Hepatic stellate cell (primary cell): Measurements from ENCODE around the gene DMC1.
"Not testable (repeated sequence)": the region's sequence is repeated elsewhere in the genome, so short reads cannot be mapped to it uniquely, and the experiment has no call there.

Experiments
- DNase-seq: peaks from one replicate; pipeline ENCODE4 v3.0.0; 2011; ENCODE audit warnings: low spot score

The DMC1 gene, protein sequence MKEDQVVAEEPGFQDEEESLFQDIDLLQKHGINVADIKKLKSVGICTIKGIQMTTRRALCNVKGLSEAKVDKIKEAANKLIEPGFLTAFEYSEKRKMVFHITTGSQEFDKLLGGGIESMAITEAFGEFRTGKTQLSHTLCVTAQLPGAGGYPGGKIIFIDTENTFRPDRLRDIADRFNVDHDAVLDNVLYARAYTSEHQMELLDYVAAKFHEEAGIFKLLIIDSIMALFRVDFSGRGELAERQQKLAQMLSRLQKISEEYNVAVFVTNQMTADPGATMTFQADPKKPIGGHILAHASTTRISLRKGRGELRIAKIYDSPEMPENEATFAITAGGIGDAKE

GRCh38 chr22:38569972-38570778, at the start of gene DMC1:
DMC1 (minus strand) TSS chr22:38570183; CDS start chr22:38568256, 1,927 bp downstream.
- peak; percentile 61 for DNase-seq

- no peak for DNase-seq
These were observed 48.7 kb upstream of the DMC1 start for GRCh38 chr22:38618682-38619081.

DNA sequence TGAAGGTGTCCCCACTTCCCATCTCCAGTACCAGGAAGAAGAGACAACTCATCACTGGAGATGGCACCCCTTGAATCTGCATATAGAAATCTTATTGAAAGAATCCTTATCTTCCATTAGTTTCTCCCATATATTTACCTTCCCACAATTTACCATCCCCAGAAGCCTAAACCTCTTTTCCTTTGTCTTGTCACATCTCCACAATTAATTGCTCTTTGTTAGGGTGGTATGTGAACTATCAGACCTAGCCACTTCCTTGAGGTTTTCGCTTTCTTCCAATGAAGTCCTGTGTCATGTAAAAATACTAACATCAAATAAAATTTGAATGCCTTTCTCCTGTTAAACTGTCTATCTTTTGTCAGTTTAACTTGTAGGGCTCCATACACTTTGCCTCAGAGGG, 48.3 kb upstream of the DMC1 start:
- no peak for DNase-seq

- not testable (repeated sequence) for DNase-seq
These were observed 45.1 kb upstream of the DMC1 start for GRCh38 chr22:38615064-38615405.

DNA sequence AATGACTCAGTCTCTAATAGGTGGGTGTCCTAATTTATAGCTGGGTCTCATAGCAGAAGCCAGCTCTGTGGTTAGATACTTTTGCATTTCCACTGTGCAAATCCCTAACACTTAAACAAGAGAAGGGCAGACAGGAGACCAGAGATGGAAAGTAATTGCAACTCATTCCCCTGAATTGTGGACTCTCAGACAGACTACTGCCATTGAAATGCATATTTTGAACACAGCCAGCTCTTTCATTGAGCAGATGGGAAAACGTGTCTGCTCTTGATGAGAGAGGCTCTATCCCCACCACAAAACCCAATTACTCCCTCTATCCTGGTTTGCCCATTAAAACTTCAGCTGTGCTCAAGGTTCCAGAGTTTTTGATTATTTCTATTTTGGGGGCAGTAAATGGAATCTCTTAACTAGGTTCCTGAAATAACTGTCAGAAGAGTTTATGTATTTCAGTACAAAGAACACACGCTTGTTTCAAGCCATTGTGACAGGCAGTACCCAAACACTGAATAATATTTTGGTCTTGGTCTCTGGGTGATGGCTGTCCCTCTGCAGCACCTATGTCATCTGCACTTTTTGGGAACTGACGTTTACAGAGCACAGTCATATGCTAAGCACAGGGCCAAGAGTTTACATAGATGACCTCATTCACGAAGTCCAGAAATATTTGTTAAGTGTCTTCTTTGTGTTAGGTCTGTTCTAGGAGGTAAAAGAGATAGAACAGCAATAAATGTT, 44.5 kb upstream of the DMC1 start:
- no peak for DNase-seq

DNA sequence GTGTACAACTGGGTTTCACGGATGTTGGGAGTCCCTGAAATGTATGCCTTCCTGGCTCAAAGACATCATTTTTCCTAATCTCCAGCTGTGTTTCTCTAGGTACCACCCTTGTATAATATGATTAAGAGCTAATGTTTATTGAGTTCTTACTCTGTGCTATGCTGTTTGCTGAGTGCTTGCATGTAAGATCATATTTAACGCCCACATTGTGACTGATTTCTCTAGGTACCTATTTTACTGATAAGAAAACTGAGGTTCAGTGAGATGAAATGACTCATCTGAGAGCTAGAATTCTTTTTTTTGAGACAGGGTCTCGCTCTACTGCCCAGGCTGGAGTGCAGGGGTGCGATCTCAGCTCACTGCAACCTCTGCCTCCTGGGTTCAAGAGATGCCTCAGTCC, 43.6 kb upstream of the DMC1 start:
- DNase-seq, result no peak

- DNase-seq, result no peak
These were observed 42.4 kb upstream of the DMC1 start for GRCh38 chr22:38612217-38613006.

- no peak for DNase-seq
These were observed 41.6 kb upstream of the DMC1 start for GRCh38 chr22:38611559-38611958.

GRCh38 chr22:38610234-38610633, 40.3 kb upstream of the DMC1 start:
- DNase-seq, result no peak

DNA sequence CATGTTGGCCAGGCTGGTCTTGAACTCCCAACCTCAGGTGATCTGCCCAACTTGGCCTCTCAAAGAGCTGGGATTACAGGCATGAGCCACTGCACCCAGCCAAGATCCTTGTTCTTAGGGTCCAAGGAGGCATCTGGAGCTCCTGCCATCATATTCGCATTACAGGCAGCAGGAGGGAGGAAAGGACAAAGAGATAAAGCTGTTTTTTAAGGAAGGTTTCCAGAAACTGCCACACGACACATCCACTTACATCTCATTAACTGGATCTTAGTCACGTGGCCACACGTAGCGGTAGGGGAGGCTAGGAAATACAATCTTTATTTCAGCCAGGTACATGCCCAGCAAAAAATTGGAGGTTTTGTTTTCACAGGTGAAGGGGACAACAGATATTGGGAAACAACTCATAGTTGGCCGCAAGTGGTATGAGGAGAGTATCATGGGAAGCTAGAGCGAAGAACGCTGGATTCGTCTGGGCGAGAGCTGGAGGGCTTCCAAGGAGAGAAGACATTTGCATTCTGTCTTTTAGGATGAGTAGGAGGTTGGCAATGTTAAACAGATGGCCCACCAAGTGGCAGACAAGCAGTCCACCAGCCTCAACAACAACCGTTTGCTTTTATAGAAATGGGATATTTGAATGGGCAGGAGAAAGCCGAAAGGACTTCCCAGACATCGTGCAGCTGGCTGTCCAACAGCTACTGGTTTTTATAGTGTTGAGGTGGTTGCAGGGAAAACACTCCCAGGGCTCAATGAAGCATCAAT, 39.2 kb upstream of the DMC1 start:
- no peak for DNase-seq

DNA sequence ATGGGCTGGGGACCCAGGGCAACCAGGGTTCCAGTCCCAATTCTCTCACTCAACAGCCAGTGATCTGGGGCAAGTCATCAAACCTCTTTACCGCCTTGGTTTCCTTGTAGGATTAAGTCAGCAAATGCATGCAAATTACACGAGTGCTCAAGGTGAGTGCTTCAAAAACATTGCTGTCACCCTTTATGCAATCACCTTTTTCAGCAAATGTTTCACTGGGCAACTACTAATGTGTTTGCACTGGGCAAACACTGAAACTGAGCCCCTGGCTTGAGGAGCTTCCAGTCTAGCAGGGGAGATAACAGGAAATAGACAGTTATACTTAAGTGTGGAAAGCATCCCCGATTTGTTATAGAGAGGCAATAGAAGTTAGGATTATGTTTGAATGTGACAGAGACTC, 37.7 kb upstream of the DMC1 start:
- no peak for DNase-seq

- no peak for DNase-seq
These were observed 32.2 kb upstream of the DMC1 start for GRCh38 chr22:38602166-38602565.

DNA sequence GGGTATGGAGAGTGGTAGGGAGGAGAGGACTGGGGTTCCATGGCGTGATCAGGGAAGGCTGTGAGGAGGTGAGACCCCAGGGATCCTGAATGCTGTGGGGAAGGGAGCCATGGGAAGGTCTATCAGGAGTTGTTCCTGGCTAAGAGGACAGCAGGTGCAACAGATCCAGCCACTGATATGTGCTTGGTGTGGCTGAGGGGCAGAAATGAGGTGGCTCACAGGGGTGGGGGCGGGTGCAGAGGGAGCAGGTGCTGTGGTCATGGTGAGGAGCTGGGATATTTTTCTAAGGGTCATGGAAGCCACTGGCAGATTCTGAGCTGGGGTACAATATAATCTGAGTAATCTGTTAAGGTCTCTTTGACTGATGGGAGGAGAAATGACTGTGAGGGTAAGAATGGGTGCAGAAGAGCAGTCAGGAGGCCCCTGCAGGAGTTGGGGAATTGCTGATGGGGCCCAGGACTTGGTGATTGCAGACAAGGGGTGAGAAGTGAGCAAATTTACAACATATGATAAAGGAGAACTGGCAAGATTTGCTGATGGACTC, 31.3 kb upstream of the DMC1 start:
- no peak for DNase-seq

DNA sequence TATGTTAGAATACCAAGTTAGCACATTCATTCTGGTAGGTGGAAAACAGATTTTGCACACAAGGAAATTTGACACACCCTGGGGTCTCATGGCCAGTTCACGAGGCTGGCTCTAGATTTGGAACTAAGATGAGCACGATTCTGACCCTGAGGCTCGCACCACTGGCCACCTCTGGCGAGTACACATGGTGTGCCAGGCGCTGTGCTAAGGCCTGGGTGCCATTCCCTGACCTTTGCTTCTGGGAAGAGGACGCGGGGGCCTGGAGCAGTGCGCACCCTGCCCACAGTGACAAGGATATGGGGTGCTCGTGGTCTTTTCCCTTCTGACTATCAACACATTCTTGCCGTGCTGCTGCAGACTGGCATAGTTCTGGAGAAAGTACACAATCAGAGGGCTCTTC, 29.5 kb upstream of the DMC1 start:
- DNase-seq, result no peak

- DNase-seq, result not testable (repeated sequence)
These were observed 12.9 kb upstream of the DMC1 start for GRCh38 chr22:38582923-38583322.

DNA sequence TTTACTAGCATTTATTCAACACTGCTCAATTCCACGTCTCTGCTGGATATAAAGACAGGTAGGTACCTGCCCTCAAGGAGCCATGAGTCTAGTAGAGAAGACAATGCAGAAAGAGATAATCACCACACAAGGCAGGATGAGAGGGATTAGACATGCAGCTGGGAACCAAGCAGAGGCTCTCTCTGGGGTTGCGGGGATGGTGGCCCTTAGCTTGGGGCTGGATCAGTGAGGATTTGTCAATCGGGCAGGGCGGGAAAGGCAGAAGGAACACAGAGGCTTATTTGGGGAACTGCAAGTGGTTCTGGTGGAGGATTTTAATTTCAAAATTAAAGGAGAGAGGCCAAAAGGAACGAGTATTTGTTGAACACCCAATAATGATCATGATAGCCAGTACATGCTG, 8.5 kb upstream of the DMC1 start:
- DNase-seq, result no peak

GRCh38 chr22:38572065-38572464, 2.1 kb upstream of the DMC1 start:
- DNase-seq, result peak; percentile 52

DNA sequence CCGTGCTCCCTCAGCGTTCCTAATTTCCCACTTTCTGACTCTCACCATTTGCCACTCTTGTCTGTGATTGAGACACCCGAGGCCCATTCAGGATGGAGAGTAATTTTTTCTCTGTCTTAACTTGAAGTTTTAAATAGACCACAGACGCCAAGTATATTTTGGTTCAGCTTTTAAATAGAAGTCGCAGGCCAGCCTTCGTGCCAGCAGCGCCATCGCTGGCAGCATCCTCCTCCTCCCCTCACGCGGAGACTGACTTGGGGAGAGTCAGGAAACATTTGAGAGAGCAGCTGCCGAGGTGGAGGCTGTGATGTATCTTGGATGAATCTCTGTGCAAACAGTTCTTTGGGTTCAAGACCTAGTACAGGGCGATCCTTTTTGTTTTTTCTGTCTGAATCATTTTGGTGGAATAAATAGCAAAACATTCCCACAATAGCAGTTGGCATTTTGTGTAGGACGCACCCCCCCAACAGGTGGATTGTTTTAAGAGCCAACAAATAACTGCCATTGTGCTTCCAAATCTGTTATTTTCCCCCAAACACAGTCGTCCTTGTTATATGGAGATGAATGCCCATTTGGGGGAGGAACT, 889 bp upstream of the DMC1 start:
- DNase-seq, result peak; percentile 41

GRCh38 chr22:38569181-38569971, 607 bp downstream of the DMC1 start:
- DNase-seq, result no peak
